Endothelial cell of umbilical vein (primary cell): ENCODE results near the gene CSNK1G1. TPM values are rescaled to one million over a fixed set of nuclear protein-coding genes. Genes with fewer than 3 reads are reported as not detected.

Experiments used
- BruUV-seq: library from RNA; stranded (reverse); fragments of 400-500 nt; replicated peaks from 2 replicates; lab custom pipeline; 2021; lab: Mats Ljungman, UMichigan
- CTCF ChIA-PET: fragments of 300-600, 350-600 bp; sonication (Branson Sonifier 250); formaldehyde crosslinking; loops from one replicate; lab custom pipeline; 2021; ENCODE audit warnings: antibody characterized with exemption, inconsistent platforms; lab: Charles Lee
- POLR2A ChIA-PET: fragments of 300-600, 350-600 bp; sonication (Branson Sonifier 250); formaldehyde crosslinking; loops from one replicate; lab custom pipeline; 2021; ENCODE audit warnings: antibody characterized with exemption, inconsistent platforms; lab: Charles Lee
- DNase-seq: peaks from one replicate; pipeline ENCODE4 v3.0.0-alpha.2; 2011; ENCODE audit warnings: low read depth, low spot score
- FAIRE-seq: peaks from 2 replicates; lab custom pipeline; 2011; peaks lifted over from hg19 to GRCh38; lab: Jason Lieb, UNC
- H2AFZ ChIP-seq: 2 replicates; pipeline ENCODE4 v1.6.0; 2012; ENCODE audit warnings: low read depth, low read length, control low read depth, inconsistent platforms
- H3K27ac ChIP-seq: 2 replicates; pipeline ENCODE4 v1.5.1; 2011; ENCODE audit warnings: low read depth, mild to moderate bottlenecking, control low read depth, low read length, moderate library complexity; ENCODE audit not compliant: insufficient read depth
- H3K27me3 ChIP-seq, 2 experiments: 2 replicates each; pipeline versions ENCODE4 v1.6.0 to v1.6.1; 2011; ENCODE audit warnings: low read length in 2 of 2, mixed read lengths in 1 of 2; ENCODE audit not compliant: control insufficient read depth in 2 of 2, insufficient read depth in 2 of 2
- H3K36me3 ChIP-seq, 2 experiments: 2 replicates in 1 of 2; 3 replicates in 1 of 2; pipeline ENCODE4 v1.5.1; 2011; ENCODE audit warnings: low read length in 2 of 2, mild to moderate bottlenecking in 1 of 2, moderate library complexity in 1 of 2; ENCODE audit not compliant: control insufficient read depth in 2 of 2, insufficient read depth in 2 of 2; ENCODE audit errors: extremely low read depth in 1 of 2
- H3K4me1 ChIP-seq: 3 replicates; pipeline ENCODE4 v1.5.1; 2011; ENCODE audit warnings: mild to moderate bottlenecking, low read length; ENCODE audit not compliant: control insufficient read depth, insufficient read depth; ENCODE audit errors: extremely low read depth
- H3K4me2 ChIP-seq: 2 replicates; pipeline ENCODE4 v1.6.1; 2011; ENCODE audit warnings: low read length, control low read depth, mixed read lengths; ENCODE audit not compliant: insufficient read depth
- H3K4me3 ChIP-seq, 3 experiments: fragments of 200-600 bp in 1 of 3; sonication (generic), shearing (Covaris generic) in 1 of 3; replicated peaks in 1 of 3; 2 replicates each; pipeline ENCODE4 v1.5.1; 2011 to 2016; ENCODE audit warnings: control low read depth in 3 of 3, low read length in 3 of 3, mild to moderate bottlenecking in 2 of 3, inconsistent platforms in 1 of 3, low read depth in 1 of 3, moderate library complexity in 1 of 3; ENCODE audit not compliant: insufficient read depth in 1 of 3
- H3K79me2 ChIP-seq: 2 replicates; pipeline ENCODE4 v1.6.0; 2012; ENCODE audit warnings: low read length, inconsistent platforms; ENCODE audit not compliant: control insufficient read depth, insufficient read depth
- H3K9ac ChIP-seq: replicated peaks from 2 replicates; pipeline ENCODE3; 2011; ENCODE audit warnings: low read length, control low read depth; ENCODE audit not compliant: insufficient read depth; ENCODE audit errors: extremely low read depth
- H3K9me1 ChIP-seq: replicated peaks from 3 replicates; pipeline ENCODE4 v1.6.0; 2011; ENCODE audit warnings: mild to moderate bottlenecking, low read length; ENCODE audit not compliant: control insufficient read depth, insufficient read depth; ENCODE audit errors: extremely low read depth
- H3K9me3 ChIP-seq: replicated peaks from 2 replicates; pipeline ENCODE4 v1.5.1; 2012; ENCODE audit warnings: low read length, inconsistent platforms; ENCODE audit not compliant: control insufficient read depth, insufficient read depth
- H4K20me1 ChIP-seq: replicated peaks from 2 replicates; pipeline ENCODE3; 2011; ENCODE audit warnings: mild to moderate bottlenecking, low read length; ENCODE audit not compliant: control insufficient read depth, insufficient read depth; ENCODE audit errors: extremely low read depth
- FOS ChIP-seq: IDR thresholded peaks from 2 replicates; pipeline ENCODE4 v1.6.1; 2011; ENCODE audit warnings: mild to moderate bottlenecking, low read length, moderate library complexity, borderline replicate concordance; ENCODE audit not compliant: insufficient read depth
- JUN ChIP-seq: IDR thresholded peaks from 2 replicates; pipeline ENCODE4 v1.6.1; 2011; ENCODE audit warnings: borderline replicate concordance, low read depth; ENCODE audit not compliant: insufficient read length, insufficient read depth
- POLR2A ChIP-seq: IDR thresholded peaks from 2 replicates; pipeline ENCODE4 v1.6.1; 2012; ENCODE audit warnings: low read depth, mild to moderate bottlenecking, control low read depth, low read length
- POLR2AphosphoS5 ChIP-seq: IDR thresholded peaks from 2 replicates; pipeline ENCODE4 v1.6.1; 2012; ENCODE audit warnings: low read depth, mild to moderate bottlenecking, control low read depth, low read length, moderate library complexity; ENCODE audit not compliant: insufficient read depth
- dilution Hi-C: fragments of 300-500 bp; cut with MboI; formaldehyde crosslinking; loops from one replicate; pipeline ENCODE4 v1.15.0; 2019; ENCODE audit warnings: low sequenced_read_pairs; ENCODE audit not compliant: extremely low pct_ligation_motif_present
- intact Hi-C: fragments of 100-400 bp; cut with micrococcal nuclease; formaldehyde crosslinking; loops from one replicate; pipeline ENCODE4 v1.10.0; 2022
- polyA plus RNA-seq, 4 experiments: library from polyadenylated mRNA; depleted of rRNA in 3 of 4; stranded (reverse) in 3 of 4; unstranded in 1 of 4; fragments of >200 nt; gene quantifications; 2 replicates each; pipeline versions ENCODE4 v1.2.1 to v1.2.3, GENCODE V29; 2011 to 2012; ENCODE audit warnings: missing spikeins in 1 of 4
- total RNA-seq: library from RNA; stranded (reverse); gene quantifications from 2 replicates; pipeline ENCODE4 v1.2.3, GENCODE V29; 2021
- TF ChIP-seq, protein P1 (sequence below), 2 donors: IDR thresholded peaks; 1 replicate in 1 of 2; 2 replicates in 1 of 2; pipeline ENCODE4 v1.5.1; 2011; ENCODE audit warnings: low read length in 2 of 2, mild to moderate bottlenecking in 2 of 2, moderate library complexity in 2 of 2, control low read depth in 1 of 2, inconsistent platforms in 1 of 2, low read depth in 1 of 2; ENCODE audit not compliant: insufficient read depth in 1 of 2; ENCODE audit errors: extremely low read depth in 1 of 2

The CSNK1G1 gene
- total and polyA plus RNA-seq, 2 donors (not counting 3 experiments of a cell fraction or from before 2014, with no cell fraction given), result 9.0 to 31.7 TPM

DNA sequence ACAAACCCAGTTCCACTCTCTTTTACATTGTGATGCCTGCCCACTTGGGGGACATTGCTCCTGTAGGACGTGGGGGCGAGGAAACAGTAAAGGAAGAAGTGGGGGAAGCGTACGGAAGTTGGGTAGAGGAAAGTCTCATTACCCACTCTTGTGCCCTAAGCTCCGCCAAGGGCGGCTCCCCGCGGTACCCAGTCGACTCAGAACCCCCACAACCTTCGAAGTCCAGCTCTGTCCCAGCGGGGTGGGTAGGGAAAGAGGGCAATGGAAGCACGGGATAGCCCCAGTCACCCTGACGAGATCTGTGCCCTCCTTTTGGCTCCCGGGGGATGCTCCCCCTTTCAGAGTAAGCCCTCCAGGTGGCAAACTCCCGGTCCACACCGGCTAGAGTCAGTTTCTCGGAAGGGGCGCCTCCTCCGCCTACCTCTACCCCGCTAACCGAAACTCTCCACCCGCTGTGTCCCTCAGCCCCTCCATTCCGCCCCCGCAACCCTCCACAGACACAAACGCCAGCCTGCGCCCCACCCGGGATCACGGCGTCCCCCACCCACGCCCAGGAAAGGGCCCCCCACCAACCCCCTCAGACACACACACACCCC lies 527 bp downstream of the CSNK1G1 start:
- DNase-seq, result peak; percentile 38
- intact Hi-C loops, result loop anchor here (5.0 kb wide), 2 partner anchors 38 to 258 kb away; partner anchors contain the start of gene SNX1
- Histone ChIP-seq H3K27me3 (no peaks in the 10 kb centered on the region), H3K79me2 (peaks cover 33% of the 10 kb centered on the region), H3K27ac (peak overlapping the region; percentile 45), H3K9me3 (no peaks in the 10 kb centered on the region), H3K36me3 (no peaks in the 10 kb centered on the region), H4K20me1 (no peaks in the 10 kb centered on the region), H3K9ac (peak overlapping the region; percentile 60), H3K4me2 (peak overlapping the region; percentile 94), H3K4me3 (peak overlapping the region; percentile 78 to 94 (median 89)), H2AFZ (peak overlapping the region; percentile 74), H3K4me1 (peaks cover 27% of the 10 kb centered on the region), H3K9me1 (no peaks in the 10 kb centered on the region)
- peak; percentile 28 for FAIRE-seq
- dilution Hi-C loops, result no loop called here
- BruUV-seq, result no TSS peak
- POLR2A ChIA-PET, result no interaction called here
- no peak for TF ChIP-seq POLR2A
- CTCF ChIA-PET, result interaction anchor here (0.6 to 1.8 kb wide), 20 partner anchors 10 to 192 kb away, joined by 3 to 44 read pairs (median 4); partner anchors contain the start of genes PPIB and TRIP4

DNA sequence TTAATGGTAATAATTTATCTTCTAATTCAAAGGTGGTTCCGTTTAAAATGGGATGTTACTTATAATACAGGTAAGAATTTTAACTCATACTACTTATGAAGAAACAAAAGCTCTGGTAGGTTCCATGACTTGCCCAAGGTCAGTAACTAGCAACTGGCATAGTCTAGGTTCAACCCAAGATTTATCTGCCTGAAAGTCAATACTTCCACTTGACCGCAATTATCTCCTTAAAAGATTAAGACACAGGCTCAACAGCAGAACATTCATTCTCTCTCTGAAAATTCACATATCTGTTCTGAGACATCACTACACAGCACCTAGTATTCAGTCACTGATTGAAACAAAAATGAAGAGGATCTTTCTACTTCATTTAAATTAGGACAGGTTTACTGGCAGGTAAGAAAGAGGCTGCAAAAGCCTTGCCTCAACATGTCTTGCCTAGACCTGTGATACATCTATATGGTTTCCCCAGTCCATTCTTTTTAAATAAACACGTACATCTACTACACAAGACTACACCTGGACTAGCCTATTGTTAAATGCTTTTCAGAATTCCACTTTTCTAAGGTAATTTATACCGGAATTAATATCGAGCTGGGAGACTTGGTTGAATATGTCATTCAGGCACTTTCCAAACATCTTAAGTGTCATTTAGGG lies 1.2 kb downstream of the CSNK1G1 start:
- H3K4me2 ChIP-seq, result peak overlapping the region; percentile 94
- DNase-seq (no peak), FAIRE-seq (no peak)
- no peaks in the 10 kb centered on the region for H3K27me3 ChIP-seq
- peak overlapping the region; percentile 45 for H3K27ac ChIP-seq
- POLR2A ChIA-PET, result no interaction called here
- H3K36me3 ChIP-seq, result no peaks in the 10 kb centered on the region
- BruUV-seq, result TSS peak; percentile 26
- H4K20me1 ChIP-seq, result no peaks in the 10 kb centered on the region
- H3K9me1 ChIP-seq, result no peaks in the 10 kb centered on the region
- H3K4me3 ChIP-seq, result peak overlapping the region; percentile 78 to 94 (median 89)
- H3K9me3 ChIP-seq, result no peaks in the 10 kb centered on the region
- CTCF ChIA-PET, result interaction anchor here (0.9 to 1.8 kb wide), 5 partner anchors 10 to 145 kb away, joined by 3 to 44 read pairs (median 6); partner anchors contain the start of gene TRIP4
- H3K79me2 ChIP-seq, result peaks cover 38% of the 10 kb centered on the region
- dilution Hi-C loops (no loop called here), intact Hi-C loops (loop anchor here (5.0 kb wide), 2 partner anchors 38 to 258 kb away; partner anchors contain the start of gene SNX1)
- H3K9ac ChIP-seq, result peak overlapping the region; percentile 60
- TF ChIP-seq, protein P1, sequence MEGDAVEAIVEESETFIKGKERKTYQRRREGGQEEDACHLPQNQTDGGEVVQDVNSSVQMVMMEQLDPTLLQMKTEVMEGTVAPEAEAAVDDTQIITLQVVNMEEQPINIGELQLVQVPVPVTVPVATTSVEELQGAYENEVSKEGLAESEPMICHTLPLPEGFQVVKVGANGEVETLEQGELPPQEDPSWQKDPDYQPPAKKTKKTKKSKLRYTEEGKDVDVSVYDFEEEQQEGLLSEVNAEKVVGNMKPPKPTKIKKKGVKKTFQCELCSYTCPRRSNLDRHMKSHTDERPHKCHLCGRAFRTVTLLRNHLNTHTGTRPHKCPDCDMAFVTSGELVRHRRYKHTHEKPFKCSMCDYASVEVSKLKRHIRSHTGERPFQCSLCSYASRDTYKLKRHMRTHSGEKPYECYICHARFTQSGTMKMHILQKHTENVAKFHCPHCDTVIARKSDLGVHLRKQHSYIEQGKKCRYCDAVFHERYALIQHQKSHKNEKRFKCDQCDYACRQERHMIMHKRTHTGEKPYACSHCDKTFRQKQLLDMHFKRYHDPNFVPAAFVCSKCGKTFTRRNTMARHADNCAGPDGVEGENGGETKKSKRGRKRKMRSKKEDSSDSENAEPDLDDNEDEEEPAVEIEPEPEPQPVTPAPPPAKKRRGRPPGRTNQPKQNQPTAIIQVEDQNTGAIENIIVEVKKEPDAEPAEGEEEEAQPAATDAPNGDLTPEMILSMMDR (IDR thresholded peaks at IDR 0.05; ENCODE audit: extremely low read depth in 1 of 2, insufficient read depth in 1 of 2, low read depth in 1 of 2, low read length in 2 of 2), result no peak
- TF ChIP-seq POLR2AphosphoS5 (no peak), JUN (no peak), FOS (no peak)
- H2AFZ ChIP-seq, result peak overlapping the region; percentile 74
- peaks cover 27% of the 10 kb centered on the region for H3K4me1 ChIP-seq
